Measurements from ENCODE around the gene DCST1.

DCST1 gene

DNA sequence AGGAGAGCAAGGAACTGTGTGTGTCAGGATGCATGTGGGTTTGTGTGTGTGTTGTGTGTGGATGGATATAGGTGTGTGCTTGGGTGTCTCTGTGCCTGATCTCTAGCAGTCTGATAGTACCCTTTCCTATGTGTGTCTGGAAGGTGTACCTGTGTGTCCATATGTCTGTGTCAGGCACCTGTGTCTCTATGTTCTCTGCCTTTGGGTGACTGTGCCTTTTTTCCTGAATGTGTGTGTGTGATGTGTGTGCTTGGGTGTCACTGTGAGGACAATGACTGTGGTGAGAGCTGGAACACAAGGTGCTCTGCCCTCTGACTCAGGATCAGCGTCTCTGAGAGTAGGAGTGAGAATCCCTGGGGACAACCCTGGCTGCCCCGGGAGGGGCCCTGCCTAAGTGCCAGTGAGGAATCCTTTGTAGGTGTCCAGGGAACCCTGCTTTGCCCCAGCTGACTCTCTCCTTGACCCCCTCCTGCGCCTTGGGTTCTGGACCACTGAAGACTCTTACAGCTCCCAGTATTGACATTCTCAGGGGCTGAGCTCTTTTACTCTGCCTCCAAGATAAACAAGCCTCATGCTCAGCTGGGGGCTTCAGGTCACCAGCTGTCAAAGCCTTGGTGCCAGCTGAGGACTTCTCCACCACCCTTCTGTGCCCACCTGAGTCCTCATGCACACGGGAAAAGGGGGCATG is 44.3 kb downstream of the DCST1 start:
- no peak for TF ChIP-seq REST (IDR thresholded peaks at IDR 0.05; ENCODE audit: low read depth)
- no peak for TF ChIP-seq RAD21 (IDR thresholded peaks at IDR 0.05; ENCODE audit: low read depth)
- no peak for TF ChIP-seq MAX (IDR thresholded peaks at IDR 0.05)
- TF ChIP-seq USF1 (IDR thresholded peaks at IDR 0.05), result no peak
- TF ChIP-seq EGR1 (IDR thresholded peaks at IDR 0.05), result no peak

- TF ChIP-seq USF1 (IDR thresholded peaks at IDR 0.05) (no peak), EGR1 (IDR thresholded peaks at IDR 0.05) (peak; percentile 95)
Observed at GRCh38 chr1:155078469-155079209, 45.0 kb downstream of the DCST1 start, which contains the start of gene EFNA3. EFNA3 (plus strand) TSS chr1:155078837; CDS start chr1:155078942, 105 bp downstream.

DNA sequence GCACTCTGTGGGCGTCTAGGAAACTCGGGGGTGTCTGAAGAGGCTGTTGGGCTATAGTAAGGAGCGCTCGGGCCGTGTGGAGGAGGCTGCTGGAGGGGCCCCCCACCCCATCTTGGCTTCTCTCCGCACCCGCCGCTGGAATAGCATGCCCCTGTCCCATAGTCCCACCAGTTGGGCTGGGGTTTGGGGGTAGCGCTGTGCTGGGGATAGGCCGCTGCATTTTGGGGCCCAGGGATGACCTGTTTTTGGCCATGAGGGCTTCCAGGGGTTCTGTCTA is 45.5 kb downstream of the DCST1 start:
- no peak for TF ChIP-seq REST (IDR thresholded peaks at IDR 0.05; ENCODE audit: low read depth)

- TF ChIP-seq USF1 (IDR thresholded peaks at IDR 0.05) (no peak), TEAD4 (IDR thresholded peaks at IDR 0.05) (no peak), ZBTB7A (IDR thresholded peaks at IDR 0.05; ENCODE audit: low read depth) (0 out of 2 replicates have a peak, but pooled peaks have one; percentile 57), CREB1 (IDR thresholded peaks at IDR 0.05; ENCODE audit: low read depth) (no peak), CEBPB (IDR thresholded peaks at IDR 0.05) (no peak)
Observed at GRCh38 chr1:155079487-155080311, 46.1 kb downstream of the DCST1 start.

DNA sequence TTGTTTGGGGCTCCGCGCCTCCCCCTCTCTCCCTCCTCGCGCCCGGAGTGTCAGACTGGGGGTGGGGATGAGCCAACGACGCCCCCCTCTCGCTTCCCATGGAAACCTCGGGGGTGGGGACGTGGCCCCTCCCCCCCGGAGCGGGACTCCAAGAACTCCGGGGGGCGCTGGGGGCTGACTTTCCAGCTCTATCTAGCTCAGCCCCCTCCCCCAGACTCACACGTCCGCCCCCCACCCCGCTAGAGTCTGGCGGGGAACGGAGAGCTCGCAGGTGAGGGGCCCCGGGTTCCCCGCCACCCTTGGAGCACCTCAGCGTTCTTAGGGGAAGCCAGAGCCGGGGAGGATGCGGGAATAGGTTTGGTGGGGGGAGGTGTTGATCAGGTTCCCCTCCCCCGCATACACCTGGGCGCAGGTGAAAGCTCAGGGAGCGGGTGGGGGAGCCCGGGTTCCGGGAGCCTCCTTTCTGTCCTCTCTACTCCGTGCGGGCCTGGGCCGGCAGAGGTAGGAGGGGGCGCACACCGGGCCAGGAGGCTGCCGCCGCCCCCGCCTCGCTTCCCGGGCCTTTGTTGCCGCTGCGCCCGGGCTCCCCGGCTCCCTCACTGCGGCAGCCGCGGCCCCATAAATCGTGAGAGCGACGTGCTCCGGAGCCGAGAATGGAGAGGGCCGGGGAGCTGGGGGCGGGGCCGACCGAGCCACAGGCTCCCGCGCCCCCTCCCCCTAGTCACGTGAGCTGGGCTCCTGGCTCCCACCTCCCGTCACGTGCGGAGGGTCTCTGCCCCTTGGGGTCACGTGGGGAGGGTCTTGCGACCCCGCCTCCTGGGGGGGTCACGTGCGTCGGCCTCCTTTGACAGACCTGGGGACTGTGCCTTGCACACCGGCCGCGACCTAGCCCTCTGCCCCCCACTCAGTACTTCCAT is 46.9 kb downstream of the DCST1 start:
- TF ChIP-seq FOXM1 (IDR thresholded peaks at IDR 0.05; ENCODE audit: borderline replicate concordance, low read depth) (no peak), EGR1 (IDR thresholded peaks at IDR 0.05) (no peak; the same call in 1 of the 2 replicates), NFIC (IDR thresholded peaks at IDR 0.05) (no peak), ZBTB7A (IDR thresholded peaks at IDR 0.05; ENCODE audit: low read depth) (peak; percentile 98), USF1 (IDR thresholded peaks at IDR 0.05) (peak; percentile 96), EP300 (IDR thresholded peaks at IDR 0.05; ENCODE audit: borderline replicate concordance) (no peak), TAF1 (IDR thresholded peaks at IDR 0.05; ENCODE audit: low read depth) (no peak), TCF12 (IDR thresholded peaks at IDR 0.05; ENCODE audit: low read depth) (no peak), CEBPB (IDR thresholded peaks at IDR 0.05) (no peak), YY1 (IDR thresholded peaks at IDR 0.05; ENCODE audit: low read depth) (no peak), RAD21 (IDR thresholded peaks at IDR 0.05; ENCODE audit: low read depth) (no peak), MAX (IDR thresholded peaks at IDR 0.05) (peak; percentile 68), REST (IDR thresholded peaks at IDR 0.05; ENCODE audit: low read depth) (no peak), TEAD4 (IDR thresholded peaks at IDR 0.05) (no peak), CREB1 (IDR thresholded peaks at IDR 0.05; ENCODE audit: low read depth) (no peak)

Measured in Ishikawa (cell line).